H9 (cell line): ENCODE measurements around the gene HYAL3. TPM values are rescaled to one million over a fixed set of nuclear protein-coding genes. Genes with fewer than 3 reads are reported as not detected.
A peak's percentile ranks its signal among the peaks of the same experiment; 100 is the strongest.

Experiments used
- DNase-seq: peaks from one replicate; pipeline ENCODE4 v3.0.0-alpha.2; 2017
- H2AFZ ChIP-seq: one replicate; pipeline ENCODE4 v1.6.1; 2013; ENCODE audit warnings: mild to moderate bottlenecking, low read length, control low read depth, moderate library complexity
- H2AK5ac ChIP-seq: 2 replicates; pipeline ENCODE4 v1.6.1; 2013; ENCODE audit warnings: low read length, control low read depth, mixed read lengths; ENCODE audit not compliant: insufficient read length
- H2BK120ac ChIP-seq: one replicate; pipeline ENCODE4 v1.6.1; 2013; ENCODE audit warnings: low read depth, mild to moderate bottlenecking, low read length, control low read depth, inconsistent platforms; ENCODE audit not compliant: poor library complexity, severe bottlenecking
- H2BK12ac ChIP-seq: 2 replicates; pipeline ENCODE4 v1.6.1; 2013; ENCODE audit warnings: low read length, control low read depth, mixed read lengths, low read depth; ENCODE audit not compliant: insufficient read length
- H2BK15ac ChIP-seq: 2 replicates; pipeline ENCODE4 v1.6.1; 2013; ENCODE audit warnings: low read depth, low read length, control low read depth
- H2BK20ac ChIP-seq: one replicate; pipeline ENCODE4 v1.6.1; 2013; ENCODE audit warnings: low read depth, mild to moderate bottlenecking, low read length, control low read depth, inconsistent platforms; ENCODE audit not compliant: poor library complexity, severe bottlenecking
- H2BK5ac ChIP-seq: 2 replicates; pipeline ENCODE4 v1.6.1; 2013; ENCODE audit warnings: low read length, control low read depth, mixed read lengths; ENCODE audit not compliant: insufficient read length
- H3K14ac ChIP-seq: 2 replicates; pipeline ENCODE4 v1.6.1; 2013; ENCODE audit warnings: low read length, control low read depth; ENCODE audit not compliant: insufficient read depth
- H3K18ac ChIP-seq: 2 replicates; pipeline ENCODE4 v1.6.1; 2013; ENCODE audit warnings: low read depth, mild to moderate bottlenecking, mixed read lengths, low read length, control low read depth; ENCODE audit not compliant: insufficient read length
- H3K23ac ChIP-seq: 2 replicates; pipeline ENCODE4 v1.6.1; 2013; ENCODE audit warnings: low read length, control low read depth, mixed read lengths, low read depth; ENCODE audit not compliant: insufficient read length
- H3K23me2 ChIP-seq: 2 replicates; pipeline ENCODE4 v1.6.1; 2013; ENCODE audit warnings: low read depth, mild to moderate bottlenecking, mixed read lengths, low read length, control low read depth; ENCODE audit not compliant: insufficient read length, poor library complexity, severe bottlenecking
- H3K27ac ChIP-seq: 2 replicates; pipeline ENCODE4 v1.5.1; 2013; ENCODE audit warnings: low read length, control low read depth, mixed read lengths, low read depth; ENCODE audit not compliant: insufficient read length
- H3K27me3 ChIP-seq: 2 replicates; pipeline ENCODE4 v1.6.1; 2013; ENCODE audit warnings: low read length, control low read depth, inconsistent platforms; ENCODE audit not compliant: insufficient read depth
- H3K4ac ChIP-seq: 2 replicates; pipeline ENCODE4 v1.6.1; 2013; ENCODE audit warnings: low read depth, mild to moderate bottlenecking, control low read depth, inconsistent platforms, low read length, moderate library complexity
- H3K4me1 ChIP-seq: 2 replicates; pipeline ENCODE4 v1.6.1; 2013; ENCODE audit warnings: low read length, control low read depth, inconsistent platforms; ENCODE audit not compliant: insufficient read depth
- H3K4me2 ChIP-seq: 2 replicates; pipeline ENCODE4 v1.6.1; 2013; ENCODE audit warnings: low read length, control low read depth, mixed read lengths; ENCODE audit not compliant: insufficient read length, insufficient read depth
- H3K56ac ChIP-seq: 2 replicates; pipeline ENCODE4 v1.6.1; 2013; ENCODE audit warnings: low read depth, mild to moderate bottlenecking, mixed read lengths, low read length, control low read depth; ENCODE audit not compliant: insufficient read length
- H3K79me1 ChIP-seq: 2 replicates; pipeline ENCODE4 v1.6.1; 2013; ENCODE audit warnings: low read depth, mild to moderate bottlenecking, moderate library complexity, low read length, control low read depth, inconsistent platforms; ENCODE audit not compliant: insufficient read depth, poor library complexity, severe bottlenecking
- H3K79me2 ChIP-seq: 2 replicates; pipeline ENCODE4 v1.6.1; 2013; ENCODE audit warnings: low read length, control low read depth, inconsistent platforms; ENCODE audit not compliant: insufficient read depth
- H3K9ac ChIP-seq: 2 replicates; pipeline ENCODE4 v1.6.1; 2013; ENCODE audit warnings: low read length, control low read depth, mixed read lengths; ENCODE audit not compliant: insufficient read length; ENCODE audit errors: extremely low read depth
- H3K9me3 ChIP-seq: one replicate; pipeline ENCODE4 v1.6.1; 2013; ENCODE audit warnings: low read depth, low read length, inconsistent platforms; ENCODE audit not compliant: control insufficient read depth
- H3T11ph ChIP-seq: one replicate; pipeline ENCODE4 v1.6.1; 2013; ENCODE audit warnings: mild to moderate bottlenecking, low read length, control low read depth, inconsistent platforms
- H4K20me1 ChIP-seq: one replicate; pipeline ENCODE4 v1.6.1; 2013; ENCODE audit not compliant: control insufficient read depth, insufficient read length, insufficient read depth
- H4K5ac ChIP-seq: 2 replicates; pipeline ENCODE4 v1.6.1; 2013; ENCODE audit warnings: low read depth, mild to moderate bottlenecking, mixed read lengths, low read length, control low read depth; ENCODE audit not compliant: insufficient read length
- H4K8ac ChIP-seq: replicated peaks from 2 replicates; pipeline ENCODE4 v1.6.1; 2013; ENCODE audit warnings: low read length, control low read depth, mixed read lengths, low read depth; ENCODE audit not compliant: insufficient read length
- H4K91ac ChIP-seq: 2 replicates; pipeline ENCODE4 v1.6.1; 2013; ENCODE audit warnings: low read depth, mild to moderate bottlenecking, moderate library complexity, mixed read lengths, low read length, control low read depth; ENCODE audit not compliant: insufficient read length
- H3K27ac Mint-ChIP-seq, 3 experiments: 2 replicates in 2 of 3; 3 replicates in 1 of 3; pipeline ENCODE4 v1.8.0; 2020 to 2021; ENCODE audit warnings: mixed read lengths in 3 of 3, mild to moderate bottlenecking in 1 of 3, moderate library complexity in 1 of 3
- H3K27me3 Mint-ChIP-seq: 2 replicates; pipeline ENCODE4 v1.8.0; 2021; ENCODE audit warnings: low read depth, mild to moderate bottlenecking, moderate library complexity, mixed read lengths
- H3K36me3 Mint-ChIP-seq, 3 experiments: 2 replicates in 2 of 3; 3 replicates in 1 of 3; pipeline ENCODE4 v1.8.0; 2020 to 2021; ENCODE audit warnings: low read depth in 3 of 3, mixed read lengths in 3 of 3; ENCODE audit not compliant: insufficient read depth in 1 of 3
- H3K4me1 Mint-ChIP-seq, 2 experiments: 2 replicates each; pipeline ENCODE4 v1.8.0; 2020; ENCODE audit warnings: mixed read lengths in 2 of 2
- H3K4me3 Mint-ChIP-seq, 2 experiments: 2 replicates in 1 of 2; 3 replicates in 1 of 2; pipeline ENCODE4 v1.8.0; 2020 to 2021; ENCODE audit warnings: mild to moderate bottlenecking in 2 of 2, mixed read lengths in 2 of 2, moderate library complexity in 1 of 2
- H3K9me3 Mint-ChIP-seq, 2 experiments: 2 replicates in 1 of 2; 3 replicates in 1 of 2; pipeline ENCODE4 v1.8.0; 2020; ENCODE audit warnings: mild to moderate bottlenecking in 2 of 2, mixed read lengths in 2 of 2, moderate library complexity in 1 of 2
- CTCF ChIP-seq: fragments of 200-600 bp; sonication (generic); conservative IDR thresholded peaks from 3 replicates; pipeline ENCODE4 v1.8.0; 2021; ENCODE audit warnings: antibody characterized with exemption, mild to moderate bottlenecking
- WGBS: extraction: QIAGEN DNeasy Blood & Tissue Kit; methylation state at CpG from one replicate; pipeline ENCODE4 v1.1.7; 2013; ENCODE audit warnings: missing lambda C conversion rate, low lambda C conversion rate, mixed read lengths; ENCODE audit not compliant: insufficient read length; ENCODE audit errors: extremely low coverage; 5-methylcytosine and 5-hydroxymethylcytosine counted together
- total RNA-seq: library from RNA; stranded (reverse); gene quantifications from 2 replicates; pipeline ENCODE4 v1.2.1, GENCODE V29; 2021

The HYAL3 gene
- total RNA-seq, 1 experiment from 2014 or later, result 3.1 TPM

DNA sequence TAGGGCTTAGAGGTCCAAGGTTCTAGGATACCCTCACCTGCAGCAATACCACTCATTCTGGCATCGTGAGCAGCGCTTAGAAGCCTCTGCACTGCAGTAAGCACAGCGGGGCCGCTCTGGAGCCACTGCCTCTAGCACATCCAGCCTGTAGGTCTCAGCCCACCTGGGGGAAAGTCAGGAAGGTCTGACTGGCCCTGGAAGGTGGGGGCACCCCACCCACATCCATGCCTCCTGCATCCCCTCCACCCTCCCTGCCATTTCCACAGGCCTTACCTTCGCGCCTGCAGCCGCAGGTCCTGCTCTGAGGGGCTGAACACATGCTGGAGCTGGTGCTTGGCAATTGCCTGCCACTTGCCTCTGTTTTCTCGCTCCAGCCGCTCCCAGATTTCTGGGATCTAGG, 42.3 kb upstream of the HYAL3 start:
- Mint-ChIP-seq H3K27ac (no peak overlapping the region), H3K27me3 (peaks cover 76% of the 10 kb centered on the region), H3K36me3 (no peaks in the 10 kb centered on the region; a peak in 3 of 7 replicates), H3K9me3 (no peaks in the 10 kb centered on the region; a peak in 1 of 5 replicates), H3K4me3 (0 out of 5 replicates have a peak overlapping the region, but pooled peaks of 1 of the 2 experiments have one; percentile 35), H3K4me1 (peaks cover 21 to 30% of the 10 kb centered on the region in 2 experiments)
- Histone ChIP-seq H3K9me3 (no peaks in the 10 kb centered on the region), H2BK5ac (no peak overlapping the region), H3T11ph (no peak overlapping the region), H4K8ac (no peak overlapping the region), H3K4me2 (no peak overlapping the region), H3K4ac (no peak overlapping the region), H3K4me1 (no peaks in the 10 kb centered on the region; the same call in 1 of the 2 replicates), H3K9ac (no peak overlapping the region), H2AK5ac (no peak overlapping the region), H3K27me3 (peaks cover 19% of the 10 kb centered on the region; the same call in 1 of the 2 replicates), H4K5ac (no peak overlapping the region), H2AFZ (no peak overlapping the region), H3K14ac (no peak overlapping the region), H2BK20ac (no peak overlapping the region), H3K23ac (no peak overlapping the region), H3K23me2 (peaks cover 27% of the 10 kb centered on the region), H4K20me1 (no peaks in the 10 kb centered on the region), H4K91ac (no peak overlapping the region), H3K18ac (no peak overlapping the region), H2BK12ac (no peak overlapping the region), H3K79me1 (no peaks in the 10 kb centered on the region), H3K56ac (no peak overlapping the region), H2BK15ac (no peak overlapping the region), H3K79me2 (no peaks in the 10 kb centered on the region), H3K27ac (no peak overlapping the region), H2BK120ac (no peak overlapping the region)
- TF ChIP-seq CTCF, result no peak
- WGBS, result no CpG with 5 or more reads among the region's 9 CpGs
- no peak for DNase-seq
